SW480 (cell line): ENCODE data around the gene CTSE.

Experiments
- DNase-seq: peaks from one replicate; pipeline ENCODE4 v3.0.0-alpha.2; 2016; ENCODE audit warnings: low spot score

The CTSE gene

GRCh38 chr1:205971082-205971481 is 52.6 kb downstream of the CTSE start:
- DNase-seq, result no peak

- no peak for DNase-seq
Measured at GRCh38 chr1:205970486-205970885, 53.2 kb downstream of the CTSE start.

- DNase-seq, result no peak
Measured at GRCh38 chr1:205969229-205969628, 54.5 kb downstream of the CTSE start.

GRCh38 chr1:205967554-205968335 is 56.0 kb downstream of the CTSE start:
- DNase-seq, result no peak

GRCh38 chr1:205965036-205965884 is 58.4 kb downstream of the CTSE start:
- no peak for DNase-seq

GRCh38 chr1:205963352-205964155 is 60.1 kb downstream of the CTSE start:
- no peak for DNase-seq

- DNase-seq, result no peak
Measured at GRCh38 chr1:205962821-205963221, 60.9 kb downstream of the CTSE start.

GRCh38 chr1:205961991-205962820 is 61.5 kb downstream of the CTSE start:
- DNase-seq, result no peak

- DNase-seq, result no peak
Measured at GRCh38 chr1:205961405-205961804, 62.3 kb downstream of the CTSE start.

- no peak for DNase-seq
Measured at GRCh38 chr1:205959789-205960188, 63.9 kb downstream of the CTSE start.
